ENCODE results near the gene HCFC1. TPM values are rescaled to one million over a fixed set of nuclear protein-coding genes. Genes with fewer than 3 reads are reported as not detected.

The HCFC1 gene
- total RNA-seq, 1 donor from 2014 or later: 105 TPM

DNA sequence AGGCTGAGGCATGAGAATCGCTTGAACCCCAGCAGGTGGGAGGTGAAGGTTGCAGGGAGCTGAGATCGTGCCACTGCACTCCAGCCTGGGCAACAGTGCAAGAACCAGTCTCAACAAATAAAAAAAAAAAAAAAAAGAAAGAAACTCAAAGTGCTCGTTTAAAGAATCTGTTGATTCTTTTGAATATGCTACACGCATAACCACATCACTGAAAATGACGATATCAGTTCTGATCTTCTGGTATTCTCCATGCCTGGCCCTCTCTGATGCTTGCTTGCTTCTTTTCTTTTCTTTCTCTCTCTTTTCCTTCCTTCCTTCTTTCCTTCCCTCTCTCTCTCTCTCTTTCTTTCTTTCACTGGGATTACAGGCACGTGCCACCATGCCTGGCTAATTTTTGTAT, 59.8 kb downstream of the HCFC1 start:
- DNase-seq (ENCODE audit: low spot score): no peak
- peak overlapping the region; percentile 23 for H3K27ac Mint-ChIP-seq
- no peaks in the 10 kb centered on the region for H3K4me1 Mint-ChIP-seq (ENCODE audit: low read depth)
- H3K27me3 Mint-ChIP-seq (ENCODE audit: insufficient read depth): no peaks in the 10 kb centered on the region
- H3K9me3 Mint-ChIP-seq: no peaks in the 10 kb centered on the region
- H3K36me3 Mint-ChIP-seq (ENCODE audit: low read depth): peaks cover 13% of the 10 kb centered on the region
- H3K4me3 Mint-ChIP-seq: no peak overlapping the region
- intact Hi-C loops (cut with micrococcal nuclease): no loop called here

- H3K27me3 Mint-ChIP-seq (ENCODE audit: insufficient read depth): no peaks in the 10 kb centered on the region
- DNase-seq (ENCODE audit: low spot score): no peak
Measured at GRCh38 chrX:153910446-153910845, 61.2 kb downstream of the HCFC1 start.

GRCh38 chrX:153909980-153910360, 61.6 kb downstream of the HCFC1 start:
- no peak for DNase-seq (ENCODE audit: low spot score)
- H3K4me3 Mint-ChIP-seq: no peak overlapping the region
- H3K27ac Mint-ChIP-seq: no peak overlapping the region
- H3K4me1 Mint-ChIP-seq (ENCODE audit: low read depth): no peaks in the 10 kb centered on the region
- no peaks in the 10 kb centered on the region for H3K27me3 Mint-ChIP-seq (ENCODE audit: insufficient read depth)
- H3K36me3 Mint-ChIP-seq (ENCODE audit: low read depth): peaks cover 6% of the 10 kb centered on the region
- intact Hi-C loops (cut with micrococcal nuclease): no loop called here
- no peaks in the 10 kb centered on the region for H3K9me3 Mint-ChIP-seq

More at GRCh38 chrX:153910446-153910845, 61.2 kb downstream of the HCFC1 start:
- Mint-ChIP-seq H3K27ac (no peak overlapping the region), H3K4me1 (ENCODE audit: low read depth) (no peaks in the 10 kb centered on the region), H3K9me3 (no peaks in the 10 kb centered on the region), H3K36me3 (ENCODE audit: low read depth) (peaks cover 6% of the 10 kb centered on the region), H3K4me3 (no peak overlapping the region)
- intact Hi-C loops (cut with micrococcal nuclease): no loop called here

GRCh38 chrX:153909024-153909979, 62.3 kb downstream of the HCFC1 start:
- DNase-seq (ENCODE audit: low spot score): no peak
- Mint-ChIP-seq H3K4me3 (no peak overlapping the region), H3K9me3 (no peaks in the 10 kb centered on the region), H3K4me1 (ENCODE audit: low read depth) (no peaks in the 10 kb centered on the region), H3K36me3 (ENCODE audit: low read depth) (peaks cover 6% of the 10 kb centered on the region), H3K27ac (no peak overlapping the region), H3K27me3 (ENCODE audit: insufficient read depth) (no peaks in the 10 kb centered on the region)
- intact Hi-C loops (cut with micrococcal nuclease): no loop called here

DNA sequence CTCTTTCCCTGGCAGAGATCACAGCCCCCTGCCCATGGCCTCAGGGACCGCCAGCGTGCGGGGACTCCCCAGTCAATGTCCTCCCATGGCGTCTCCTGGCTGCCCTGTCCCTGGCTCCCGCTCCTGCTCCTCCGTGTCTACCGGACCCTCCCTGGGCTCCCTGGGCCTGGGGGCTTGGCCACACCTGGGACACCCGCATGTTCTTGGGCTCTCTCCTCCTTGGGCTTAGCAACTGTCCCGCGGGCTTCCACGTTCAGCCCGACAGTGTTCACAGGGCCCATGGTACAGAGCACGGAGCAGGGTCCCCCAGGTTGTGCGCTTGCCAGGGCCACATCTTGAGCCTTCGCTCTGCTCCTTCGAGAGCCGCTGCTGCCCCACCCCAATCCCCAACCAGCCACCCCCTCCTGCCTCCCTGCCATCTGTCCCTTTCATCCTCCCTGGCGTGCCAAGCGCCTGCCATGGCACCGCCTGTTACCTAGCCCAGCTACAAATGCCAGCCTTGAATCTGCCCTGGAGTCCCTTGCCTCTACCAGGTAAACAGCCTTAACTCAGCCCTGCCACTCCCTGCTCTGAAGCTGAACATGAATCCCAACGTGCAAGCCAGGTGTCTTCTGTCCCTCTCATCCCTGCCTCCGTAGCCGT, 63.3 kb downstream of the HCFC1 start:
- Mint-ChIP-seq H3K9me3 (no peaks in the 10 kb centered on the region), H3K27ac (no peak overlapping the region)
- intact Hi-C loops (cut with micrococcal nuclease): no loop called here

GRCh38 chrX:153907456-153907855, 64.2 kb downstream of the HCFC1 start:
- Mint-ChIP-seq H3K27me3 (ENCODE audit: insufficient read depth) (no peaks in the 10 kb centered on the region), H3K4me1 (ENCODE audit: low read depth) (peaks cover 12% of the 10 kb centered on the region), H3K36me3 (ENCODE audit: low read depth) (peaks cover 6% of the 10 kb centered on the region), H3K27ac (no peak overlapping the region), H3K4me3 (no peak overlapping the region), H3K9me3 (no peaks in the 10 kb centered on the region)
- no peak for DNase-seq (ENCODE audit: low spot score)
- intact Hi-C loops (cut with micrococcal nuclease): no loop called here

More for the DNA sequence above, 63.3 kb downstream of the HCFC1 start:
- Mint-ChIP-seq H3K36me3 (ENCODE audit: low read depth) (peaks cover 6% of the 10 kb centered on the region), H3K4me3 (no peak overlapping the region), H3K27me3 (ENCODE audit: insufficient read depth) (no peaks in the 10 kb centered on the region), H3K4me1 (ENCODE audit: low read depth) (peaks cover 8% of the 10 kb centered on the region)
- no peak for DNase-seq (ENCODE audit: low spot score)

DNA sequence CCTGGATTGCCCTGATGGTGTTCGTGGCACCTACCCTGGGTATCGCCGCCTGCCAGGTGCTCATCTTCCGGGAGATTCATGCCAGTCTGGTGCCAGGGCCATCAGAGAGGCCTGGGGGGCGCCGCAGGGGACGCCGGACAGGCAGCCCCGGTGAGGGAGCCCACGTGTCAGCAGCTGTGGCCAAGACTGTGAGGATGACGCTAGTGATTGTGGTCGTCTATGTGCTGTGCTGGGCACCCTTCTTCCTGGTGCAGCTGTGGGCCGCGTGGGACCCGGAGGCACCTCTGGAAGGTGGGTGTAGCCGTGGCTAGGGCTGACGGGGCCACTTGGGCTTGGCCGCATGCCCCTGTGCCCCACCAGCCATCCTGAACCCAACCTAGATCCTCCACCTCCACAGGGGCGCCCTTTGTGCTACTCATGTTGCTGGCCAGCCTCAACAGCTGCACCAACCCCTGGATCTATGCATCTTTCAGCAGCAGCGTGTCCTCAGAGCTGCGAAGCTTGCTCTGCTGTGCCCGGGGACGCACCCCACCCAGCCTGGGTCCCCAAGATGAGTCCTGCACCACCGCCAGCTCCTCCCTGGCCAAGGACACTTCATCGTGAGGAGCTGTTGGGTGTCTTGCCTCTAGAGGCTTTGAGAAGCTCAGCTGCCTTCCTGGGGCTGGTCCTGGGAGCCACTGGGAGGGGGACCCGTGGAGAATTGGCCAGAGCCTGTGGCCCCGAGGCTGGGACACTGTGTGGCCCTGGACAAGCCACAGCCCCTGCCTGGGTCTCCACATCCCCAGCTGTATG, 65.3 kb downstream of the HCFC1 start:
- intact Hi-C loops (cut with micrococcal nuclease): no loop called here

GRCh38 chrX:153905481-153906095, 66.0 kb downstream of the HCFC1 start:
- H3K4me1 Mint-ChIP-seq (ENCODE audit: low read depth): peaks cover 27% of the 10 kb centered on the region
- intact Hi-C loops (cut with micrococcal nuclease): no loop called here
- no peak overlapping the region for H3K4me3 Mint-ChIP-seq
- H3K9me3 Mint-ChIP-seq: no peaks in the 10 kb centered on the region
- DNase-seq (ENCODE audit: low spot score): no peak
- H3K36me3 Mint-ChIP-seq (ENCODE audit: low read depth): peaks cover 4% of the 10 kb centered on the region
- no peaks in the 10 kb centered on the region for H3K27me3 Mint-ChIP-seq (ENCODE audit: insufficient read depth)
- no peak overlapping the region for H3K27ac Mint-ChIP-seq

More for the DNA sequence above, 65.3 kb downstream of the HCFC1 start:
- H3K9me3 Mint-ChIP-seq: no peaks in the 10 kb centered on the region
- H3K4me1 Mint-ChIP-seq (ENCODE audit: low read depth): peaks cover 19% of the 10 kb centered on the region
- no peak overlapping the region for H3K4me3 Mint-ChIP-seq
- DNase-seq (ENCODE audit: low spot score): no peak
- H3K27ac Mint-ChIP-seq: no peak overlapping the region
- peaks cover 4% of the 10 kb centered on the region for H3K36me3 Mint-ChIP-seq (ENCODE audit: low read depth)
- no peaks in the 10 kb centered on the region for H3K27me3 Mint-ChIP-seq (ENCODE audit: insufficient read depth)

DNA sequence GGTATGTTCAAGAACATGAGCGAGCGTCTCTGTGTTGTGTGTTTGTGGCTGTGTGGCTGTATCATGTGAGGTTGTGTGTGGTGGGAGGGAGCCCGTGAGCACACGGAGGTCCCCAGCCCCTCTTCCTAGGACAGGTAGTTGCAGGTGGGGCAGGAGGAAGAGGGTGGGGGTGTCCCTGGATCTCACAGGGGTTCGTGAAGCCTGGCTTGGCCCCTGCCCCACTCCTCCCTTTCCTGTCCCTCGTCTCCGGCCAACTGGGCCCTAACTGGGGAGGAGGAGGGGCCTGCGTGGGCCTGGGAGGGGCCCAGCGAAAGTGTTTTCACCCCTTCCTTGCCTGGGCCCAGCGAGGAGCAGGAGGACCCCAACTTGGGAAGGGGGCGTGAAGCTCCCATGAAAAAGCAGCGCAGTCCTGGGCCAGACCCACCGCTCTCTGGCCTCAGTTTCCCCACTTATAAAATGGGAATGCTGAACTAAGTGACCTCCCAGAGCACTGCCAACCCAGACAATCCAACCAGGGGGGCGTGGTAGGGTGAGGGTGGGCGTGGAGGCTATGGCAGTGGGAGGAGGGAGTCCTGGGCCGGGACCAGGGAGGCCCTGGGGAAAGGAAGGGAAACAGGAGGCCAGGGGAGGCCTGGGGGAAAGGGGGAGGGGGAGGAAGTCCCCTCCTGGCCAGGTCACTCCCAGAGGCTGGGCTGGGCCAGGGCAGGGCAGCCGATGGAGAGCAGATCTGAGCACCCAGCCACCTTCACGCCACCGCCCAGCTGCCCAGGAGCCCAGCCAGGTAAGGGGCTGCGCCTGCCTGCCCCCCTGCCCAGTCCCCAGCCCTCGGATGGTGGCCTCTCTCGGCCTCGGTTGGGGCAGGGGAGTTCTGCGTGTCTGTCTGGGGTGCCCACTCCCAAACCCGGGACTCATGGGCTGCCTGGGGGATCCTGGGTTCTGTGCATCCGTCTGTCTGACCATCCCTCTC, 67.3 kb downstream of the HCFC1 start, which contains the start of gene AVPR2:
AVPR2 (plus strand) TSS at position 683 of the 967 bp plus-strand sequence. CDS start 473 bp downstream, outside the sequence.
- H3K4me3 Mint-ChIP-seq: peak within 1 kb of the TSS; percentile 39
- peak within 1 kb of the TSS; percentile 65 for H3K27ac Mint-ChIP-seq

GRCh38 chrX:153903238-153903980, 68.2 kb downstream of the HCFC1 start:
- Mint-ChIP-seq H3K4me3 (peak overlapping the region; percentile 39), H3K4me1 (ENCODE audit: low read depth) (peaks cover 29% of the 10 kb centered on the region), H3K27ac (peak overlapping the region; percentile 65), H3K36me3 (ENCODE audit: low read depth) (peaks cover under 1% of the 10 kb centered on the region), H3K27me3 (ENCODE audit: insufficient read depth) (no peaks in the 10 kb centered on the region), H3K9me3 (no peaks in the 10 kb centered on the region)
- intact Hi-C loops (cut with micrococcal nuclease): loop anchor here (5.0 kb wide), 1 partner anchor 76 kb away; no protein-coding TSS in a partner anchor
- DNase-seq (ENCODE audit: low spot score): no peak

More for the DNA sequence above, 67.3 kb downstream of the HCFC1 start, which contains the start of gene AVPR2:
- no peak for DNase-seq (ENCODE audit: low spot score)
- peaks cover 2% of the 10 kb centered on the region for H3K36me3 Mint-ChIP-seq (ENCODE audit: low read depth)
- H3K4me1 Mint-ChIP-seq (ENCODE audit: low read depth): peaks cover 29% of the 10 kb centered on the region
- intact Hi-C loops (cut with micrococcal nuclease): loop anchor here (5.0 kb wide), 1 partner anchor 77 kb away; no protein-coding TSS in a partner anchor
- H3K9me3 Mint-ChIP-seq: no peaks in the 10 kb centered on the region
- no peaks in the 10 kb centered on the region for H3K27me3 Mint-ChIP-seq (ENCODE audit: insufficient read depth)

GRCh38 chrX:153902385-153902784, 69.2 kb downstream of the HCFC1 start:
- intact Hi-C loops (cut with micrococcal nuclease): loop anchor here (5.0 kb wide), 1 partner anchor 75 kb away; no protein-coding TSS in a partner anchor
- no peaks in the 10 kb centered on the region for H3K9me3 Mint-ChIP-seq
- DNase-seq (ENCODE audit: low spot score): no peak
- H3K4me1 Mint-ChIP-seq (ENCODE audit: low read depth): peaks cover 29% of the 10 kb centered on the region
- no peak overlapping the region for H3K27ac Mint-ChIP-seq
- peaks cover 1% of the 10 kb centered on the region for H3K36me3 Mint-ChIP-seq (ENCODE audit: low read depth)
- no peaks in the 10 kb centered on the region for H3K27me3 Mint-ChIP-seq (ENCODE audit: insufficient read depth)
- no peak overlapping the region for H3K4me3 Mint-ChIP-seq

Measured in activated T-helper 1 cell treated with anti-CD3 and anti-CD28 coated beads, Interleukin-12 subunit alpha, Interleukin-12 subunit beta, Interleukin-2, Interleukin-4 antibody, amounts not matched to agents 30 ng/mL and 10 ng/mL and 1 ng/mL, durations not matched to agents 14 hours and 24 hours and 36 hours (primary cell).